ENCODE results near the gene CDKL5.
"Not testable (repeated sequence)": the region's sequence is repeated elsewhere in the genome, so short reads cannot be mapped to it uniquely, and the experiment has no call there.

The CDKL5 gene

DNA sequence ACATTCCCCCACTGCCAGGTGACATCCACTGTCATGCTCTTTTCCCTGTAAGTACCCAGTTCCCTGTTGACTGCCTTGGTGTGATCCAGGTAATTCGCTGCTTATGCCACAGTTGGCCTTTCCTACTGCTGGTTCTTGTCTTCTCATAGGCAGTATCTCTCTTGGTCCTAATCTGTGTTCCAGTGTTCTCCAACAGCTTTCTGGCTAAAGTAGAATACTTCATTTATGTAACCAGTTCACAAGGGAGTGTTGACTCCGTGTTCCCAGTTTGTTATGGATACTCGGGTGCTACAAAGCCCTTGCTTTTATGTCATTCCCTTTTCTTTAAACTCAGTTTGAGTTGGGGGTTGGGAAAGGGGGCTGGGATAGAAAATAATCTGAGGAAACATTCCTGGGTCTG, 148.1 kb downstream of the CDKL5 start:
- DNase-seq (ENCODE audit: low read depth in 2 of 2, low spot score in 1 of 2), result no peak

DNA sequence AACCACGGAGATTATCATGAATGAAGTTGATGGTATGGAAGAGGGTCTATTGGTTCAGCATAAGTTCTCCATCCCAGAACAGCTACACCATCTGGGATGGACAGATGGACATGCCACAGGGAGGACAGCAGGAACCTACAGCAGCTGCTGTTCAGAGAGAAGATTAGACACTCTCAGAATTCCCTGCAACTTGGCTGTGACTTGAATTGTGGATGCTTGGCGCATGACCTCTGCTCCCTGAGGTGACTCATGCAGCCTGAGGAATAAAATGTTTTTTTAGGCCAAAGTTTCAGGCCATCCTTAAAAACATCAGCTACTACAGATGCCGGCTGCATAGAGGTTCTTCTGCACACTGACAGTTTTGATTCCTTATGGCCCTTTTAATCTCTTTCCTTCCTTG, 149.2 kb downstream of the CDKL5 start:
- no peak for DNase-seq (ENCODE audit: low read depth in 2 of 2, low spot score in 1 of 2)

DNA sequence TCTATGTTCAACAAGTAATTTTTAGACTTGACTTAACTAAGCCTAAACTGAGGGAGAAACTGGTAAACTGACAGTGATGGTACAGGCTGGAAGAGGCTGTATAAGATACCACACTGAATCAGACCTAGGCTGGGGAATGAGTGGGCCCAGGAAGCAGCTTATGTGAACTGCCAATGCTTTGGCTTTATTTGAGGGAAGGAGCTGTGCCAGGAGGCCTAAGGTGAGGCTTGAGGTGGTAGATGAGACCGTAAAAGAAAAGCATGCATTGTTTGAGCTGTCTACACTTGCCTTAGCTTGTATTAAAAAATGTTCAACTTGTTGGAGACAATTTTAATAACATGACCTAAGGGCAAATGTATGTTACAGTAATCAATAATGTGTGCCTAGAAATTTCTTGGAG, 150.3 kb downstream of the CDKL5 start:
- DNase-seq (ENCODE audit: low read depth in 2 of 2, low spot score in 1 of 2), result no peak

DNA sequence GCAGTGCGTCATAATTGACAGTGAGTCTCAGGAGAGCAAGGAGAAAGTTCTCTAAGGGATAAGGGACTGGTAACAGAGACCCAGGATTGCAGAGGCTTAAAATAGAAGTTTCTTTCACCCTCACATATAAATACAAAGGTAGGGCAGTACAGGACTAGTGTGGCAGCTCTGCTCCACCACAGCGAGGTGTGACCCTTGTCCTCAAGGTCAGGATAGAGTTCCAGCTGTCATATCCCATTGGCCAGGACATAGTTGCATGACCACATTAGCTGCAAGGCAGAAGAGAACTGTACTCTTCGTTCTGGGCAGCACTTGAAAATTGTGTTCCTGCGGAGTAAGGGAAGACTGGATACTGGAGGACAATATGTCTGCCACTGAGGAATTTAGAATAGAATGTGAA, 152.0 kb downstream of the CDKL5 start:
- no peak for DNase-seq (ENCODE audit: low read depth in 2 of 2, low spot score in 1 of 2)

DNA sequence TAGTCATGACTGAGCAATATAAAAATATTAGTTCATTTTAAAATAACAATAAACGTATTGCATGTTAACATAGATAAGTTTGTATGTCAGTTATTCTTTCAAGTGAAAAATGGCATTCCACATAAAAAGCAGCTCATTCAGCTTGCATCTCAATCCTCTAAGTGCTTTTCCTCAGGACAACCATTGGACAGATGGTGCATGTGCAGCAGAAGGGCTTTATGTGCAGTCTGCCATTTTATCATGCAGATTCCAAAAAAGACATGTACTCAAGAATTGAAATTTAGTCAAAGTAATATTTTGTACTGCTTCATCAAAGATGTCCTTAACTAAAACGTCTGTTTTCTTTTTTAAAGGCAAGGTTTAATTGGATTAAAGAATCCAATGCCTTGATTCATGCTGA, 153.1 kb downstream of the CDKL5 start:
- no peak for DNase-seq (ENCODE audit: low read depth in 2 of 2, low spot score in 1 of 2)

DNA sequence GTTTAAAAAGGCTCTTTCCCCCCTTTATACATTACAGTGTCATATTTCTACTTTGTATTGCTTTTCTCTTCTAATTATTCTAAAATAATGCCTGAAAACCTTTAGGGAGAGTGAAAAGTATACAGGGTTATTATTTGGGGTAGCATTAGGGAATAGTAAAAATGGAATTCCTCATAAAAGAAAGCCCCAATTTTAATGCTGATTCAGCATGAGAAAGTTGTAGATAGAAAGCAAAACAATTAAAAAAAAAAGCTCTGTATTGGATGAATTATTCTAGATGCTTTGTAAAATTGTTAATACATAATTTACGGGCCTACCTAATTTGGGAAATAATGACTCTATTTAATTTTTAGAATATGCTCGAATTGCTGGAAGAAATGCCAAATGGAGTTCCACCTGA, 154.1 kb downstream of the CDKL5 start:
- no peak for DNase-seq (ENCODE audit: low read depth in 2 of 2, low spot score in 1 of 2)

DNA sequence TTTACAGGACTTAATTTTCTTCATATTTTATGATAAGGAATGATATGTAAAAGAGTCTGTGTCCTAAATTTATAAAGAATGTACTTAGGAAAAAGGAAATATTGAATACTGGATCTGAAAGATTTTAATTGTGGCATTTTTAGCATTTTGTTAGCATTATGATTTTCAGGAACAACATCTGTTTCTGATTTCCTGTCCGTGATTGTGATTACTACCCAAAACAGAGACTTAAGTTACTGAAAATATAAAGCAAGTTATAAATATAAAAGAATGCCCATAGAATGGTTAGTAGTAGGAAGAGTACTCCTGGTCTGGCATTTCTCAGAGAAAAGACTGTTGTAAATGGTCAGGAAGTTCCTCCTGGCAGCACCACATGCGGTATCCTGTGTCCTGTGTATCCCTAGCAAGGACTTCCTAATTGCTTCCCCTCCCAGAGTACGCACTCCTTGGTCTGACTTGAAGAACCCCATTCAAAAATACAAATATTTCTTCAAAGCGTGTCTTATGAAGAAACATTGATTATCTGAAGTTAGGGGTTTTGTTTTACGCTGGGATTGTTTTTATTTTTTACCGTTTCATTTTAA, 157.6 kb downstream of the CDKL5 start:
- no peak for DNase-seq (ENCODE audit: low read depth in 2 of 2, low spot score in 1 of 2)

DNA sequence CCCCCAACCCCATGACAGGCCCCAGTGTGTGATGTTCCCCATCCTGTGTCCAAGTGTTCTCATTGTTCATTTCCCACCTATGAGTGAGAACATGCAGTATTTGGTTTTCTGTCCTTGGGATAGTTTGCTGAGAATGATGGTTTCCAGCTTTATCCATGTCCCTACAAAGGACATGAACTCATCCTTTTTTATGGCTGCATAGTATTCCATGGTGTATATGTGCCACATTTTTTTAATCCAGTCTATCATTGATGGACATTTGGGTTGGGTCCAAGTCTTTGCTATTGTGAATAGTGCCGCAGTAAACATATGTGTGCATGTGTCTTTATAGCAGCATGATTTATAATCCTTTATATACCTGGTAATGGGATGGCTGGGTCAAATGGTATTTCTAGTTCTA, 163.9 kb downstream of the CDKL5 start:
- DNase-seq (ENCODE audit: low read depth in 2 of 2, low spot score in 1 of 2), result not testable (repeated sequence)

DNA sequence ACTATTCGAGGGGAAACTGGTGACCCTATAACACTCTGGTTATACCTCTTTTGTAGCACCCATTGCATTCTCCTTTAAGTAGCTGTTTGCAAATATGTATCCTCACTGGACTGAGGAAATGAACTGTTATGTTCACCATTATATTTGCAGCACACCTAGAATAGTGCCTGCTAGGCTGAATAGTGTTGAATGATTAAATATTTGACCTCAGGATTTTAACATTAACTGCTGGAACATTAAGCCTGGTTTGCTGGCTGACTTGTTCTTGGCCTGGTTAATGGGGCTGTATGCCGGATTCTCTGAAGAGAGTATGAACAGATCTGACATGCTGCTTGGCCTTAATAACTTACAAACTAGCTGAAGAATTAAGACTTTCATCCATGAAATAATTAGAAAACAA, 166.4 kb downstream of the CDKL5 start:
- DNase-seq (ENCODE audit: low read depth in 2 of 2, low spot score in 1 of 2), result no peak

DNA sequence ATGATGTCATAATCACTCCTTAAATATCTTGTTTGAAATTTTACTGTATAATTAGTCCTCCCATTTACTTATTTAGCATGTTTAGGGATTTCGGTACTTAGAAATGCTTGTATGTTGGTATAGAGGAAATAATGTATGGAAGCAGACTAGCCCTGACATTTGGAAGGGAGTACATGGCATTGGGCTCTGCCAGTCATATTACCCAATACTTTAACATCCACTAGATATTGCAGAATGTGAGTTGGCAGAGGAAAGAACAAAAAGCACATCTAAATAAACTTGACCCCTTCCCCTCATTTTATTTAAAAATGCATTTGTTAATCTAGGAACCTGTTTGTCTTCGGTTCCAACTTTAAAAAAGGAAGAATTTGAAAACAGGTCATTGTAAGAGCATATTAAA, 168.7 kb downstream of the CDKL5 start:
- DNase-seq (ENCODE audit: low read depth in 2 of 2, low spot score in 1 of 2), result no peak

DNA sequence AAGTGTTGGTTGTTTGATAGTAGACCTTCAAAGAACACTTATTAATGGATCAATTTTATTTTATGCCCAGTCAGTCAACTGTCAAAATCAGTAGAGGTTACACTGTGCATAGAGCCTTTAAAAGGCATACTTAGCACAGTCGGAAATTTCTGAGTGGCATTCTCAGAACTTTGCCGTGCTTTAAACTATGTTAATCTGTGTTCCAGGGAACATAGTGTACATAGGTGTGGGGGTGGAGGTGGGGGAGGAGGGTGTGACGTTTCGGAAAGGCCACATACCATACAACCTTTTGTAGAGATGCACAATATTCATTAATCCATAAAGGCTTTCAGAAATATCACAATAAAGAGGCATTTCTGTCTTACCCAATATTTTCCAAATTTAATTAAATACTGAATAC, 170.7 kb downstream of the CDKL5 start:
- no peak for DNase-seq (ENCODE audit: low read depth in 2 of 2, low spot score in 1 of 2)

DNA sequence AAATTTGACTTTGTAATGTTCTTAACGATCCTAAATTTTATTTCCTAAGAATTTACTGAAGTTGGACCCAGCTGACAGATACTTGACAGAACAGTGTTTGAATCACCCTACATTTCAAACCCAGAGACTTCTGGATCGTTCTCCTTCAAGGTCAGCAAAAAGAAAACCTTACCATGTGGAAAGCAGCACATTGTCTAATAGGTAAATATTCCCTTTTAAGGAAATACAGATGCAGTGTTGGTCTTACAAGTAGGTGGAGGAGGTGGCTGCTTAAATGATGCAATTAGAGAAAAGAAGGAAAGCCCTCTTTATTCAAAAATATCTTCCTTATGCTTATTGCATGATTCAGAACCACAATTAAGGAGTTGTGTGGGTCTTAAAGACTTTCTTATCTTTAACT, 173.0 kb downstream of the CDKL5 start:
- DNase-seq (ENCODE audit: low read depth in 2 of 2, low spot score in 1 of 2), result no peak

DNA sequence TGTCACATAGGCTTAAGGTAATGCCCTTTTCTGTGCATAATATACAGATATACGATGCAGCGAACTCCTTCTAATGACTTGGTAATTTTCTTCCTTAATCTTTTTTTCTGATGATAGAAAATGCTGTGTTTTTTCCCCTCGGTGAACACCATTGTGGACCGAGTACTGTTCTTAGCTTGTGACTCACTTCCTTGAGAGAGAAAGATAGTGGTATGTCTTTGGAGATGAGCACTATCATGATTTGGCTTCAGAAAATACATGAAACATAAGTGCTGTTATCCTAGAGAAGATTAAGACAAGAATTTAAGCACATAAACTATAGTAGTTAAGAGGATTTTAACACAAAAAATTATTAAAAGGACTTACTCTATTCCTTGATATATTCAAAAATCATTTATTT, 182.6 kb downstream of the CDKL5 start:
- no peak for DNase-seq (ENCODE audit: low read depth in 2 of 2, low spot score in 1 of 2)

DNA sequence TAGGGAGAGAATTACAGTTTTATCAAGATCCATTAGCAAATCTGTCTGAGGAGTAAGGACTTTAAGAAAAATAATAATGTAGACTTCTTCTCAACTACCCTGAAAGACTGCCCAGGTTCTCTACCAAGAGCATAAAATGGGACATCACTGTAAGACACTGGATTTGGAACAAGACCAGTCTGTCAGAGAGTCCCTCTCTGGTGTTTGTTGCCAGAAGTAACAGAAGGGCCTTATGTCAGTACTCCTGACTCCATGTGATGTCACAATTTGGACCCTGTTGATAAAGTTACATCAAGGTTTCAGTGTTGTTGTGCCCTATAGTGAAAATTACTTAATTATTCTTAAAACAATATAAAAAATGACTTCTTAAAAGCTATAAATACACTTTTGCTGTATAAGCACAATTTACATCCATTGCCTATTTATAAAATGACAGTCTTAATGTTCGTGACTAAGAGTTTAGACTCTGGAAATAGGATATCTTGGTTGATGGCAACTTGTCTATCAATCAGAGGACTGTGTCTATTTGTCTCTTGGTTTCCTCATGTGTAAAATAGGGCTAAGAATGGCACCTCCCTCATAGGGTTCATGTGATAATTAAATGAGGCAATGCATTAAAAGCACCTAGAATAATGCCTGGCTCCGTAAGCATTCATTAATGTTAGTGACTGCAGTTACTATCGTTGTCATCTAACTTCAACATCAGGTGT, 188.7 kb downstream of the CDKL5 start:
- DNase-seq (ENCODE audit: low read depth in 2 of 2, low spot score in 1 of 2), result no peak

DNA sequence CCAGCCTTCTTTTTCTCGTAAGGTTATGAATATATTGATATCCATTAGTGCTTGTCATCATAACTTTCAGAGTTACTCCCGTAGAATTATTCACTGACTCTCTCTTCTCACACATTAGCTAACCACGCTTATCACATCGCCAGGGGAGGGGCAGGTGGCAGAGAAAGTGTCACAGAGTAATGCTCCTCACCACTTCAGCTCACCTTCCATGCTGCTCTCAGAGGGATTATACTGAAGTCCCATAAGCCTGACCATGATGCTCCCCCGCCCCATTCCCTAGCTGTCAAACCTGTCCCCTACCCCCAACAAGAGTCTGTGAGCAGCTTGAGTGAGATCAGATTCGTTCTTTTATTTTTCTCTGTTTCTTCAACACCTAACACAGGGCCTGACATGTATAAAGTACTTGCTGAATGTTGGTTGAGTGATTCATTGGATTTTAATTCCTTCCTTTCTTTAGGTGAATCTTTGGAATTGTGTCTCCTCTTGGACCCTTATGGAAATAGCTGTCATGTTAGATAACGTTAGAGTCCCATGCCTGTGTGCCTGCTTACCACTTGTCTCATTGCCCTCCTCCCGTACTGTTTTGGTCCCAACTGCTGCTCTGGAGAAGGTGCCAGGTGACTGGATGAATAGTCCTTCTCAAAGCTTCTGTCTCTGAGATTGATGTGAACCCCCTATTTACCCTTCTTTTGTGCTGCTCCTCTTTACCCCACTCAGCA, 191.4 kb downstream of the CDKL5 start:
- DNase-seq (ENCODE audit: low read depth in 2 of 2, low spot score in 1 of 2), result no peak

DNA sequence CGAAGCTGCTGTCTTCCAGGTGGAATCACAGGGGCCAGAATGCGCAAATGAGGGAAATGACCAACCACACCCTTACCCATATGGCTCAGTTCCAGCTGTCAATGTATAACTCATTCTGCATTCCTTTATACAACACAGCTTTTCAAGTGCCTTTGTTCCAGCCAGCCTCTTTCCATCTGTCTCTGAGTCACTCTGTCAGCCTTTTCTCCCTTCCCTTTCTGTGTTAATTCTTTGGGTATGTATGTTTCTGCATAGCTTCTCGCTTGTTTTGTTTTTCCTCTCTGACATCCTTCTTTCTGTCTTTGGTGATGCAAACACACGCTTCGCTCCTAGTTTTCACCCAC, 192.0 kb downstream of the CDKL5 start:
- DNase-seq (ENCODE audit: low read depth in 2 of 2, low spot score in 1 of 2), result no peak

DNA sequence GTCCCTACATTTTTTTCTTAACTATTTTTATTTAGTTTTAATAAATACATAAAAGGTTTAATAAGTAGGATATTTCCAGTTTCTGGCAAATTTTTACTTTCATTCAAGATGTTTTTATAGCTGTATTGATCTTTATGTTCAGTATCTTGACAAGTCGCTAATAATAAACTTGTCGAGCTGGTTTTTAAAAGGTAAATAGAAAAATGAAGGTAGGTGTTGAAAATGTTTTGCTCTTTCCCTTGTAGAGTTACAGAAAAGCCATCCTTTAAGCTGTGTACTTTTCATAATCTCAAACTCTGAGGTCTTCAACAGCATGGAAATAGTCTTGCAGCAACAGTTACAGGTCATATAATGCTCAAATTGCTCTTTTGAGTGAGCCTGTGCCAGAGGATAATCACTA, 193.9 kb downstream of the CDKL5 start:
- DNase-seq (ENCODE audit: low read depth in 2 of 2, low spot score in 1 of 2), result no peak

DNA sequence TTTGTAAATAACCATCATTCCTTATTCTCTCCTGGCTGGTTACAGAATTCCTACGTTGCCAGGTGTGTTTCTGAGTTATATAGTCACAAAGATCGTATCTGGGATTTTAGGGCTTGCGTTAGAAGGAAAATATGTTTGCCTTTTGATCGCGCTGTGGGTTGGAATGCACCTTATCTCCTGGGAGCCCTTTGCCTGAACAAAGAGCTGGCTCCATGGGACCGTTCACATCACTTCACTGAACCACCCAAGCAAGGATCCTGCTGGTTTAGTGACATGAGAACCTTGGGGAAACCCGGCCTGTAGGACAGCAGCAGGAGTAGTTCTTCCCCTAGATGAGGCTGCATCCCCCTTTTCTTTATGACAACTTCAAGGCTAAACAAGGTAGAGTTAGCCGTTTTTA, 194.9 kb downstream of the CDKL5 start:
- no peak for DNase-seq (ENCODE audit: low read depth in 2 of 2, low spot score in 1 of 2)

DNA sequence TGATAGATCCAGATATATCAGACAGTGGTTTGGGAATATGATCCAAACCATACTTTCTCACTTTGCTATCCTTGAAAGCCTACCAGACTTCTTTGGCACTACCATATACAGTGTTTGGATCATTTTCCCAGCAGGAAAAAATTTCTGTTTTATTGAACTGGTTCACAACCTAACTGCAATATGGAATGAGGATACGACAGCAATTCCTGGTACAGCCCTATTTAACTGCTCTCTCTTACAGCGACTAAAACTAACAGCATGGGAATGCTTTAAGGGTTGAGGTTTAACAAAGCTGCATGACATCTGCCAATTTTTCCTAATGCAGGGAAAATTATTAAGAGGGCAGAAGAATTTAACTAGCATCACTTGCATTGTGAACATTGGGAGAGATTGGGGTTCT, 199.2 kb downstream of the CDKL5 start:
- DNase-seq (ENCODE audit: low read depth in 2 of 2, low spot score in 1 of 2), result no peak

DNA sequence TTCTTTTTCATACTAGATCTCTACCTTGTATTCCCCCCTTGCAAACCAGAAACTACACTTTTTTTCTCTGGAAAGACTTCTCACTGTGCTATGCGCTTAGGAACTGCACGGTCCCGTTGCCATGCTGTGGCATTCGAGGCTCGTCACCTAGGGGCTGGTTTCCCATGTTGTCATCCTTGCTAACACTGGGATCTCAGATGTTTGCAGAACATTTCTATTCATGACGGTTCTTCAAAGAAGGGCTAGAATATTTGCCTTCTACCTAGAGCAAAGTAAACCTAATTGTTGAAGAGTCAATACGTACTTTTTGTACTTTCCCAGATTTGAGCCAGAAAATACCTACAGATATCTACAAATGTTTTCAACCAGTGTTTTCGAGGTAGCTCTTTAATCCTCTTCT, 205.5 kb downstream of the CDKL5 start:
- no peak for DNase-seq (ENCODE audit: low read depth in 2 of 2, low spot score in 1 of 2)

DNA sequence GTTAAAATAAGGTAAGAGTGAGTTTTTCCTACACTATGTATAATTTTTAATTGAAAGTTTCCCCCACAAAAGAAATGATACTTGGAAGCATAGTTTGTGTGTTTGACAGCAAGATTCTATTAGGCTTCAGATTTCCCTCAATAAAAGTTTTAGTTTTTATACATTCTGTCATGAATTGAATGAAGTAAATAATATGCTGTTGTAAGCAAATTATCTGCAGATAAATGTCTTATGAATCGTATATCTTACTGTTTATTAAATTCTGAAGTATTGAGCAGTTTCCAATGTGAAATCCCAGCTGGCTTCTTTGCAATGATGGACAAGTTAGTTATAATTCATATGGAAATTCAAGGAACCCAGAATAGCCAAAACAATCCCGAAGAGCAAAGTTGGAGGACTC, 213.0 kb downstream of the CDKL5 start:
- DNase-seq (ENCODE audit: low read depth in 2 of 2, low spot score in 1 of 2), result no peak

DNA sequence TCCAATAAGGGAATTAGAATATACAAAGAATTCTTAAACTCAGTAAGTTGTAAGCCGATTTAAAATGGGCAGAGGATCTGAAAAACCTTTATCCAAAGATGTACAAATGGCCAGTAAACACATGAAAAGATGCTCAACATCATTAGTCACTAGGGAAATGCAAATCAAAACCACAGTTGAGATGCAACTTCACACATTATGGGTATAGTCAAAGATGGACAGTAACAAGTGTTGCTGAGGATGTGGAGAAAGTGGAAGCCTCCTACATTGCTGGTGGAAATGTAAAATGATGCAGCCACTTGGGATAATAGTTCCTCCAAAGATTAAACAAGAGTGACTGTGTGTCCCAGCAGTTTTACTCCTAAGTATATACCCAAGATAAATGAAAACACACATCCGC, 213.9 kb downstream of the CDKL5 start:
- DNase-seq (ENCODE audit: low read depth in 2 of 2, low spot score in 1 of 2), result no peak

DNA sequence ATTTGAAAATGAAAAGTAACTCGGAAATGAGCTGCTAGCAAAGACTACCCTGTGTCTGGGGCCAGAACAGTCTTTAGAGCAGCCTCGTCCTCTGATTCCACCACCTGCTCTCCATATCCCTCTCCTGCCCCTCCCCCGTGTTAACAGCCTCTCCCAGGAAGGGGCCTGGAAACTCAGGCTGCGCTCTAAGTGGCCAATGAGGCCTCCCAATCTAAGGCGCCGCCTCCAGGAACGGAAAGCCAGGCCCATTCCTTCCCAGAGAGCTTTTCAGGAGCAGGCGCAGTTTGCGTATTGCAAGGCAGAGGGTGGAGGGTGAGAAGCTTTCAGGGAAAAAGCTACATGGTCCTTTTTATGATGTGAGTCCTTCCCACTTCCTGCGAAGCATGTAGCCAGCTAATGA, 215.3 kb downstream of the CDKL5 start:
- DNase-seq (ENCODE audit: low read depth in 2 of 2, low spot score in 1 of 2), result no peak

All from stimulated activated CD8-positive, alpha-beta memory T cell treated with anti-CD3 and anti-CD28 coated beads, Interleukin-4, amount 100 ng/mL, for 4 hours (primary cell).